Thymus (tissue), 11 donors: ENCODE measurements around the gene ZC3H12C. TPM values are rescaled to one million over a fixed set of nuclear protein-coding genes. Genes with fewer than 3 reads are reported as not detected.

Source experiments
- DNase-seq, 9 donors: peaks; one replicate each; pipeline ENCODE4 v3.0.0-alpha.2; 2013; ENCODE audit warnings: low spot score in 9 of 9, low read depth in 6 of 9, missing footprints in 1 of 9
- H3K27ac ChIP-seq, 2 donors: one replicate each; pipeline ENCODE4 v1.5.1; 2013; ENCODE audit warnings: control low read depth in 1 of 2, low read depth in 1 of 2, low read length in 1 of 2, mild to moderate bottlenecking in 1 of 2, moderate library complexity in 1 of 2
- H3K27me3 ChIP-seq, 2 donors: one replicate each; pipeline ENCODE4 v1.5.1; 2013; ENCODE audit warnings: low read length in 1 of 2; ENCODE audit not compliant: control insufficient read depth in 2 of 2, insufficient read depth in 1 of 2
- H3K36me3 ChIP-seq, 2 donors: one replicate each; pipeline ENCODE4 v1.5.1; 2013; ENCODE audit warnings: low read length in 1 of 2, mild to moderate bottlenecking in 1 of 2, moderate library complexity in 1 of 2; ENCODE audit not compliant: control insufficient read depth in 2 of 2, insufficient read depth in 2 of 2
- H3K4me1 ChIP-seq, 2 donors: one replicate each; pipeline ENCODE4 v1.5.1; 2013; ENCODE audit warnings: low read length in 2 of 2; ENCODE audit not compliant: control insufficient read depth in 2 of 2, insufficient read depth in 2 of 2
- H3K4me3 ChIP-seq, 2 donors: one replicate each; pipeline ENCODE4 v1.5.1; 2013; ENCODE audit warnings: low read length in 2 of 2, control low read depth in 1 of 2, mild to moderate bottlenecking in 1 of 2
- H3K9me3 ChIP-seq, 2 donors: one replicate each; pipeline ENCODE4 v1.5.1; 2013; ENCODE audit warnings: low read length in 1 of 2, mild to moderate bottlenecking in 1 of 2; ENCODE audit not compliant: control insufficient read depth in 2 of 2, insufficient read depth in 1 of 2
- whole genome bisulfite sequencing: extraction: QIAGEN DNeasy Blood & Tissue Kit; methylation state at CpG from one replicate; pipeline ENCODE4 v1.1.7; 2013; 5-methylcytosine and 5-hydroxymethylcytosine counted together
- polyA plus RNA-seq: library from polyadenylated mRNA; stranded (reverse); fragments of 200-250 nt; gene quantifications from one replicate; pipeline ENCODE4 v1.2.3, GENCODE V29; 2013
- total RNA-seq: library from RNA; stranded (reverse); fragments of 120-200 nt; gene quantifications from one replicate; pipeline ENCODE4 v1.2.4, GENCODE V29; 2013
- donor health status: healthy.

Gene ZC3H12C
- total and polyA plus RNA-seq, 2 donors, result 2.6 to 3.0 TPM

DNA sequence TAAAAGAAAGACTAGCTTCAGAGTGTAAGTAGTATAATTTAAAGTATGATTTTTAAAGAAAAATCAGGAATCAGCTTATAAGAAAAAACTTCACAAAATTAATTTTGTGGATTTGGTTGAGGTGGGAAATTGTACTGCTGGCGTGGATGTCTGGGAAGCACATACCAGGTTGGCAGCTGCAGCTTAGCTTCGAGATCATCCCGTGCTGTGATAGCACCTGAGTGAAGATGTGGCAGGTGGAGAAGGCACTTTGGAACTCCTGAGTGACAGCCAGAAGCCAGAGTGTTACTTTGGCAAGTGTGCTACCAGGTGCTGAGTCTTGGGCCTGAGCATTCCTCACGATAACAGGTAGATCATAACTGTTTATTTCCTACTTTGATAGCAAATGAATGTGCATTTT, 17.7 kb downstream of the ZC3H12C start:
- H3K9me3 ChIP-seq, result no peaks in the 10 kb centered on the region
- H3K27ac ChIP-seq, result no peak overlapping the region
- no peaks in the 10 kb centered on the region for H3K36me3 ChIP-seq
- 95% methylated on average over 4 of the region's 4 CpGs for WGBS
- no peak for DNase-seq
- no peaks in the 10 kb centered on the region for H3K4me1 ChIP-seq
- no peaks in the 10 kb centered on the region for H3K27me3 ChIP-seq
- H3K4me3 ChIP-seq, result no peak overlapping the region

DNA sequence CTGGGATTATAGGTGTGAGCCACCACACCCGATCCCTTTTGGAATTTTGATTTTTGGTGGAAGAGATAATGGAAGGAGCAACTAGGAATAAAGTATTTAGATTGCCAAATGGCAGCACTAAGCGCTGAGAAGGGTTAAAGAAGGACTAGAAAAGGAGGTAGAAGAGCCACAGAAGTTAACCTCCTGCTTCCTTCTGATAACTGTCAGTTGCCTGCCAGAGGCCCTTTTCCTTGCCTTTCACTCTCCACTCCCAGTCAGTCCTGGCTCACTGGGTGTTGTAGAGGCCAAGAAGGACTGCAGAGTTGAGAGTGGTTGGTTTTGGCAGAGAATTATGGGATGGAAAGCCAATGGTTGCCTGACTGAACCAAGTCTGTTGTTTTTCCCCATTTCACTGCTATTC, 19.3 kb downstream of the ZC3H12C start:
- no peak for DNase-seq
- H3K4me1 ChIP-seq, result no peaks in the 10 kb centered on the region

DNA sequence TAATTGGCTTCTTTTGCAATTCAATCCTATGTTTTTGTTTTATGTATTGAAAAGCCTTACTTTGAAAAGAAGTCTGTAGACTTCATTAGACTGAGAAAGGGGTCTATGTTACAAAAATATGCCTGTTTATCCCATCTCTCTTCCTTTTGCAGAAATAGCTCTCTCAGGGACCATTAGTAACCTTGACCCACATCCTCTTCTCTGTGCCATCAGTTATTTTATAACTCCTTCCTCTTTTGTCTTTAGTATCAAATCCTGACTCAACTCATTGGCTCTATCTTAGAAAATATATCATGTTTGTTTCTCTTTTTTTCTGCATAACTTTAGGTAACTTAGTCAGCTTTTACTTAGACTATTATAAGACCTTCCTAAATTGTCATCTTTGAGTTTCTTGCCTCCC, 20.3 kb downstream of the ZC3H12C start:
- H3K4me3 ChIP-seq, result no peak overlapping the region
- H3K4me1 ChIP-seq, result no peaks in the 10 kb centered on the region
- H3K36me3 ChIP-seq, result no peaks in the 10 kb centered on the region
- no peaks in the 10 kb centered on the region for H3K27me3 ChIP-seq
- no peak for DNase-seq
- no peak overlapping the region for H3K27ac ChIP-seq
- H3K9me3 ChIP-seq, result no peaks in the 10 kb centered on the region

More for the DNA sequence above, 19.3 kb downstream of the ZC3H12C start:
- 91% methylated on average over 2 of the region's 2 CpGs for WGBS
- Histone ChIP-seq H3K36me3 (no peaks in the 10 kb centered on the region), H3K9me3 (no peaks in the 10 kb centered on the region), H3K4me3 (no peak overlapping the region), H3K27ac (no peak overlapping the region), H3K27me3 (no peaks in the 10 kb centered on the region)

DNA sequence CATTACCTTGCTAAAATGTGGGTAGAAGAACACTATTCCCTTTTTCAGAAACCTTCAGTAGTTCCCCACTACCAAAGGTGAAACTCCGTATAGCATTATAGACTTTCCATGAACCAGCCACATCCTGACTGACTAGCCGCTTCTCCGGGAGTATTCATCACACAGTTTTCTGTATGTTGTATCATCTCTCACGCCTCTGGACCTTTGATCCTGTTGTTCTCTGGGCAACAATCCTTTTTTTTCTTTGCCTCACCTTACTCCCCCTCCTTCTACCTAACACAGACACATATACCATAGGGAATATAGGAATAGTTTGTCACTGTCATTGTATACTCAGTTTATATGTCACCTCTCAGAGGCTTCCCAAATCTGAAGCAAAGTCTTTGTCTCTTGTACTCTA, 20.8 kb downstream of the ZC3H12C start:
- Histone ChIP-seq H3K36me3 (no peaks in the 10 kb centered on the region), H3K4me1 (no peaks in the 10 kb centered on the region), H3K27me3 (no peaks in the 10 kb centered on the region), H3K9me3 (no peaks in the 10 kb centered on the region), H3K27ac (no peak overlapping the region), H3K4me3 (no peak overlapping the region)
- 92% methylated on average over 4 of the region's 4 CpGs for WGBS
- no peak for DNase-seq

DNA sequence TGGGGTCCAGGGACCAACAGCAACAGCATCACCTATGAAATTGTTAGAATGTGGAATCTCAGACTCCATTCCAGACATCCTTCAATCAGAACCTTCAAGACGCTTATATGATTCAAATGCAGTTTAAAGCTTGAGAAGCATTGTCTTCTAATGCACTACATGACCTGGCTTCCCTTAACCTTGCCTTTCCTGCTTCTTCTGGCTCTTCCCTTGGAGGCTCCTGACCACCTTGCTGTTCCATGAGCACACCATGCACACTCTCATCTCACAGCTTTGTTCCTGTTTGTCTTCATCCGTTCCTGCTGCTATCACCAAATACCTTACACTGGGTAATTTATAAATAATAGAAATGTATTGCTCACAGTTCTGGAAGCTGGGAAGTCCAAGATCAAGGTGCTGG, 26.1 kb downstream of the ZC3H12C start:
- Histone ChIP-seq H3K27me3 (no peaks in the 10 kb centered on the region), H3K4me3 (no peak overlapping the region), H3K27ac (no peak overlapping the region), H3K4me1 (no peaks in the 10 kb centered on the region), H3K36me3 (no peaks in the 10 kb centered on the region), H3K9me3 (no peaks in the 10 kb centered on the region)
- 96% methylated on average over 2 of the region's 2 CpGs for WGBS
- DNase-seq, result no peak

DNA sequence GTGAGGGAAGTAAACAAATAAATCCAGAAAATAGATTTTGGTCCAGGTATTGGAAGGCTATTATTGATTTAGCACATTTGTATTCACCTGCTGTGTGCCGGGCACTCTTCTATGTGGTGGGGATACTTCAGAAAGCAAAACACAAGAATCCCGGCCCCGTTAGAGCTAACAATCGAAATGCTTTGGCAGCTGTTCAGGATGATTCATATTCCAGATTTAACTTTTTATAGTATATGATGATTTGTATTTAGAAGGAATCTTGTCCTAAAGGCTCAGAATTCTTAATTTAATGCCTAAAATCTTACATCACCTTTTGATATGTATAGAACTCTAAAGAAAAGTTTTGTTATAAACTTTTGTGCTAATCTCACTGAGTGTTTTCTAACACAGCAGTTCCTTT, 28.0 kb downstream of the ZC3H12C start:
- no peak for DNase-seq
- Histone ChIP-seq H3K27me3 (no peaks in the 10 kb centered on the region), H3K36me3 (no peaks in the 10 kb centered on the region), H3K4me3 (no peak overlapping the region), H3K27ac (no peak overlapping the region), H3K9me3 (no peaks in the 10 kb centered on the region), H3K4me1 (no peaks in the 10 kb centered on the region)
- 87% methylated on average over 4 of the region's 4 CpGs for WGBS

DNA sequence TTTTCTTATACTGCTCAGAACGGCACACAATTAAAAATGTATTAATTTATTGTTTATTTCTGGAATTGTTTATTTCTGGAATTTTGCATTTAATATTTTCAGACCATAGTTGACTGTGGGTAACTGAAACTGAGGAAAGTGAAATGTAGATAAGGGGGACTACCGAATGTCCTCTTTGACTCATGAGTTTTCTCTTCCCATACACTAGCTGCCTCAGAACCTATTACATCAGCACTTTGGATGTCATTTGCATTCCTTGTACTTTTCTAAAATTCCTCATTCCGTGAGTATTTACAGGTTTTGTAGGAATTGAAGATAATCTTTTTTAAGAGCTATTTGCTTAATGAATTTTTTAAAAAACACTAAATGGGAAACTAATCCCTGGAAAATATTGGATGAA, 29.8 kb downstream of the ZC3H12C start:
- WGBS, result 98% methylated on average over 3 of the region's 3 CpGs
- H3K9me3 ChIP-seq, result no peaks in the 10 kb centered on the region
- H3K4me1 ChIP-seq, result no peaks in the 10 kb centered on the region
- no peak overlapping the region for H3K4me3 ChIP-seq
- H3K36me3 ChIP-seq, result no peaks in the 10 kb centered on the region
- DNase-seq, result no peak
- H3K27ac ChIP-seq, result no peak overlapping the region
- H3K27me3 ChIP-seq, result no peaks in the 10 kb centered on the region

DNA sequence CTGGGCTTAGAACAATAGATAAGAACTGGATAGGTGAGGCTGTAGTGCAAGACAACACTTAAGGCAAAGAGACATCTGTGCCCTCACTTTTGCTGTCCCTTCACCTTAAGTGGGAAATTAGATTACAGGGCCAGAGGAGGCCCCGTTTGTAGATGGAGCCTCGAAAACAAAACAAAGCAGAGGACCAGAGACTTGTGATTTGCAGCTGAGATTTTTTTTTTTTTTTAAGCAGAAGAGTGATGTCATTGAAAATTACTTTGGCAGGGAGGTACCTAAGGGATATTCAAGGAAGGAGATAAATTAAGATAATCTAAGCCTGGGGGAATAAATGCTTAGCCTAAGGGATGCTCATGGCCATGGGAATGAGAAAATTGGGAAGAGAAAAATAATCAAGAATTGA, 31.4 kb downstream of the ZC3H12C start:
- no peak overlapping the region for H3K4me3 ChIP-seq

DNA sequence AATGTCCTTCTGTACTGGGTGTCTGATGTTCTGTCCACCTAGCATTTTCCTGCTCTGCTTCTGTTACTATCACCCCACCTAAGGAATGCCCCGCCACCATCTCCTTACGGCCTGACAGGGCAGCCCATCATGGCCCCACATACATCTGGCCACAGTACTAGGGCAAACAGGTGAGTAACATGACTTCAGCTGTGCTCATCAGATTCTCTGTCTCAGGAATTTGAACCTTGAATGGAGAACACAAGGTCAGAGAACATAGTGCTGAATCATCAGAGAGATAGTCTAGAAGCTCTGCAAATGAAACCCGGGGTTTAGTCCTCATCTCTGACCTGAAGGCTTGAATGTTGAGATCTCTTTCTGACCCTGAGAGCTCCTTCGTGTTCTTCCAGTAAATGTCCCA, 32.4 kb downstream of the ZC3H12C start:
- H3K27ac ChIP-seq, result no peak overlapping the region
- DNase-seq, result no peak
- H3K4me3 ChIP-seq, result no peak overlapping the region
- no peaks in the 10 kb centered on the region for H3K9me3 ChIP-seq
- 97% methylated on average over 4 of the region's 4 CpGs for WGBS
- H3K27me3 ChIP-seq, result no peaks in the 10 kb centered on the region
- no peaks in the 10 kb centered on the region for H3K4me1 ChIP-seq
- no peaks in the 10 kb centered on the region for H3K36me3 ChIP-seq

More for the DNA sequence above, 31.4 kb downstream of the ZC3H12C start:
- H3K9me3 ChIP-seq, result no peaks in the 10 kb centered on the region
- H3K36me3 ChIP-seq, result no peaks in the 10 kb centered on the region
- H3K4me1 ChIP-seq, result no peaks in the 10 kb centered on the region
- no peaks in the 10 kb centered on the region for H3K27me3 ChIP-seq
- no peak for DNase-seq
- H3K27ac ChIP-seq, result no peak overlapping the region
- 48% methylated on average over 2 of the region's 2 CpGs for WGBS

DNA sequence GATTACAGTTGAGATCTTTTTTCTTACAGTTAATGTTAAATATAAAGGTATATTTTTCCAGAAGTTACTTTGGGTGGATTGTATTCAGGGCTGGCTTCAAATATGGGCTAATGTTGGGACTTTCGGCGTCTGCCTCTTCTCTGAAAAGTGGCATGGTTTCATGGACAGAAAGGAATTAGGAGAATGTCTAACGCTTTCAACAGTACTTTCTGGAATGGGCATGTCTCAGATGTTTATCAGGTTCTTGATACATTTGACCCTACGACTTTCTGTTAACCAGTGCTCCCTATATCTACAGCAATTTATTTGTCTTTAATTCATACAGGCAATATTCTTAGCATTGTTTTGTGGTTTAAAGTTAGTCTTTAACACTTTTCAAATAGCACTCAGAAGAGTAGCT, 33.7 kb downstream of the ZC3H12C start:
- Histone ChIP-seq H3K36me3 (no peaks in the 10 kb centered on the region), H3K4me1 (no peaks in the 10 kb centered on the region), H3K9me3 (no peaks in the 10 kb centered on the region), H3K27ac (no peak overlapping the region), H3K27me3 (no peaks in the 10 kb centered on the region), H3K4me3 (no peak overlapping the region)
- no peak for DNase-seq
- 95% methylated on average over 4 of the region's 4 CpGs for WGBS
